Measurements from ENCODE around the gene PER2. TPM values are rescaled to one million over a fixed set of nuclear protein-coding genes. Genes with fewer than 3 reads are reported as not detected.

The PER2 gene
- total RNA-seq, 1 experiment from 2014 or later = 6.6 TPM

DNA sequence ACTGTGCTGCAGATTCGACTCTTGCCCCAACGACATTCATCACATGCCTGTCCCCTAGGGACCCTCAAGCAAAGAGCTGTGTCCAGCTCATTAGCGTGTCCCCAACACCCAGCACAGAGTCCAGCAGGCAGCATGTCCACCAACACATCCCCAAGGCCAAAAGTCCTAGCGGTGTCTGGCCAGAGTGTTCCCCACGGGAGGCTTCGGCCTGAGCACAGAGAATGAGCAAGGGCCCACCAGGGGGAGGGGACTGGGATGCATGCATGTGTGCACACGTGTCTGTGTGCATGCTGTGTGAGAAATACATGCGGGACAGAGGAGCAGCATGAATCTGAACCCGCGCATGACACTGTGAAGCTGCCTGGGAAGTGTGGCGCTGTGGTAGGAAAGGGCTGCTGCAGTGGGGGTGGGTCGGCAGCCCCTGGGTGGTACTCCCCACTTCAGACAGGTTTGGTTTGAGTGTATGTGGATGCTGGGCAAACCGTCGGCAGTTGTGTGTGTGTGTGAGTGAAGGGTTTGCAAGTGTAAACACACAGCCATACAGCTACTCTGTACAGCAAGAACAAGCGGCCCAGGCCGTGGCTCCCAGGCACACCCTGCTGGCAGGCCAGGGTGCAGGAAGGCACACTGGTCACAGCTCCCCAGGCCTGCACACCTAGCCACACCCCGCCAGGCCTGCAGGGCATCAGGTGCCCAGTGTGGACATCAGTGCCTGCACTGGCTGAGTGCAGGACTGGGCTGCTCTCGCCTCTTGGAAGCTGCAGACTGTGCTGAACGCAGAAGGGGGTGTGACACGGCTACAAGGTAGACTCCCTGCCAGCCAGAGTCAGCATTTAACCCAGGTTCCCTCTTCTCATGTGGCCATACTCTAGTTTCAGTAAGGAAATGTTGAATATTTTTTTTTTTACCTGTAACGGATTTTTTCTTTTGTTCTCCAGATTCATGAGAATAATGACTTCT, 29.1 kb downstream of the PER2 start:
- ATAC-seq = no peak
- no peak for DNase-seq (ENCODE audit: low spot score)
- Mint-ChIP-seq H3K9me3 (no peaks in the 10 kb centered on the region), H3K27me3 (ENCODE audit: low read depth) (no peaks in the 10 kb centered on the region), H3K27ac (no peak overlapping the region), H3K36me3 (no peaks in the 10 kb centered on the region; the same call in 1 of the 2 replicates), H3K4me3 (no peak overlapping the region), H3K4me1 (peaks cover 5% of the 10 kb centered on the region)
- ChIA-PET POLR2A (no interaction called here), CTCF (interaction anchor here (0.8 to 1.6 kb wide), 5 partner anchors 9 to 135 kb away, joined by 3 to 7 read pairs (median 4); no protein-coding TSS in a partner anchor)
- TF ChIP-seq NFYB (CRISPR knock-in tag; conservative IDR thresholded peaks at IDR 0.05; ENCODE audit: low read depth) = no peak
- no peak for TF ChIP-seq ZNF396 (CRISPR knock-in tag; IDR thresholded peaks at IDR 0.05; ENCODE audit: borderline replicate concordance)
- no peak for TF ChIP-seq TCF7 (CRISPR knock-in tag; IDR thresholded peaks at IDR 0.05; ENCODE audit: low read depth)
- TF ChIP-seq FOXP1 (CRISPR knock-in tag; IDR thresholded peaks at IDR 0.05; ENCODE audit: borderline replicate concordance) = no peak
- TF ChIP-seq ZNF416 (CRISPR knock-in tag; IDR thresholded peaks at IDR 0.05) = no peak
- TF ChIP-seq, protein P1, sequence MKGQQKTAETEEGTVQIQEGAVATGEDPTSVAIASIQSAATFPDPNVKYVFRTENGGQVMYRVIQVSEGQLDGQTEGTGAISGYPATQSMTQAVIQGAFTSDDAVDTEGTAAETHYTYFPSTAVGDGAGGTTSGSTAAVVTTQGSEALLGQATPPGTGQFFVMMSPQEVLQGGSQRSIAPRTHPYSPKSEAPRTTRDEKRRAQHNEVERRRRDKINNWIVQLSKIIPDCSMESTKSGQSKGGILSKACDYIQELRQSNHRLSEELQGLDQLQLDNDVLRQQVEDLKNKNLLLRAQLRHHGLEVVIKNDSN (CRISPR knock-in tag; IDR thresholded peaks at IDR 0.05) = no peak

DNA sequence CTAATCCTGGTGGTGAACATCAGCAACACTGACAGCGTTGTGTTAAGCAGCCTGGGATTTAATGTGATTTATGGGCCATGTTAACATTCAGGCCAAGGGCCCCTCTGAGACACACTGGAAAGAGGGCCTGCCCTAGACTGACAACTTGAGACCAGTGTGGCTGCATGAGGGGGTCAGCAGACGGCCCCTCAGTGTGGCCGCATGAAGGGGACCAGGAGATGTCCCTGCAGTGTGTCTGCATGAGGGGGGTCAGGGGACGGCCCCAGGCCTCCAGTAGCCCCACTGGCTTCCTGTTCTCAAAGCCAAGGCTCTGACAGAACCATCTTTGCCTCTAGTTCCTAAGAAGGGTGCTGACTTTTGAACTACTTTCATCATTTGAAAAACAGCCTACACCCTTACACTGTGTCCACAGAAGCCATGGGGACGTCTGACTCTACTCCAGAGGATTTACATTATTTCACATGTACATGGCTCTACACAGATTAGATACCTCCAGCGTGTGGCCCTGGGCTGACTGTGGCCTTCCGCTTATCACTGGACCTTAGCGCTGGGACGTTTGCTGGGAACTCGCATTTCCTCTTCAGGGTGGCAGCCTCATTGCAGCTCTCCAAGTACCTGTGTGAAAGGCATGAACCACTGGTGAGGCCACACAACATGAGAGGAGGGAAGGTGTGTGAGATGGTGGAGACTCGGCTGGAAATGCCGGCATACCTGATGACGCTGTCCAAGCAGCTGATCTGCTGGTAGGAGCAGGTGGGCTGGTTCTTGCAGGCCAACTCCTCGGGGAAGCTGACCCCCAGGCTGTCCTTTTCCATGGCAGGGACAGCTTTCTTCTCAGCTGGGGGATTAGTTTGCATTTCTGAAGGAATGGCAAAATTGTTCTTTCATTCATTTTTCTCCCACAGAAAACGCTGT, 30.4 kb downstream of the PER2 start:
- TF ChIP-seq, protein P2, sequence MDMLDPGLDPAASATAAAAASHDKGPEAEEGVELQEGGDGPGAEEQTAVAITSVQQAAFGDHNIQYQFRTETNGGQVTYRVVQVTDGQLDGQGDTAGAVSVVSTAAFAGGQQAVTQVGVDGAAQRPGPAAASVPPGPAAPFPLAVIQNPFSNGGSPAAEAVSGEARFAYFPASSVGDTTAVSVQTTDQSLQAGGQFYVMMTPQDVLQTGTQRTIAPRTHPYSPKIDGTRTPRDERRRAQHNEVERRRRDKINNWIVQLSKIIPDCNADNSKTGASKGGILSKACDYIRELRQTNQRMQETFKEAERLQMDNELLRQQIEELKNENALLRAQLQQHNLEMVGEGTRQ (CRISPR knock-in tag; IDR thresholded peaks at IDR 0.05) = no peak
- TF ChIP-seq ETV6 (CRISPR knock-in tag; IDR thresholded peaks at IDR 0.05) = no peak
- TF ChIP-seq, protein P3, sequence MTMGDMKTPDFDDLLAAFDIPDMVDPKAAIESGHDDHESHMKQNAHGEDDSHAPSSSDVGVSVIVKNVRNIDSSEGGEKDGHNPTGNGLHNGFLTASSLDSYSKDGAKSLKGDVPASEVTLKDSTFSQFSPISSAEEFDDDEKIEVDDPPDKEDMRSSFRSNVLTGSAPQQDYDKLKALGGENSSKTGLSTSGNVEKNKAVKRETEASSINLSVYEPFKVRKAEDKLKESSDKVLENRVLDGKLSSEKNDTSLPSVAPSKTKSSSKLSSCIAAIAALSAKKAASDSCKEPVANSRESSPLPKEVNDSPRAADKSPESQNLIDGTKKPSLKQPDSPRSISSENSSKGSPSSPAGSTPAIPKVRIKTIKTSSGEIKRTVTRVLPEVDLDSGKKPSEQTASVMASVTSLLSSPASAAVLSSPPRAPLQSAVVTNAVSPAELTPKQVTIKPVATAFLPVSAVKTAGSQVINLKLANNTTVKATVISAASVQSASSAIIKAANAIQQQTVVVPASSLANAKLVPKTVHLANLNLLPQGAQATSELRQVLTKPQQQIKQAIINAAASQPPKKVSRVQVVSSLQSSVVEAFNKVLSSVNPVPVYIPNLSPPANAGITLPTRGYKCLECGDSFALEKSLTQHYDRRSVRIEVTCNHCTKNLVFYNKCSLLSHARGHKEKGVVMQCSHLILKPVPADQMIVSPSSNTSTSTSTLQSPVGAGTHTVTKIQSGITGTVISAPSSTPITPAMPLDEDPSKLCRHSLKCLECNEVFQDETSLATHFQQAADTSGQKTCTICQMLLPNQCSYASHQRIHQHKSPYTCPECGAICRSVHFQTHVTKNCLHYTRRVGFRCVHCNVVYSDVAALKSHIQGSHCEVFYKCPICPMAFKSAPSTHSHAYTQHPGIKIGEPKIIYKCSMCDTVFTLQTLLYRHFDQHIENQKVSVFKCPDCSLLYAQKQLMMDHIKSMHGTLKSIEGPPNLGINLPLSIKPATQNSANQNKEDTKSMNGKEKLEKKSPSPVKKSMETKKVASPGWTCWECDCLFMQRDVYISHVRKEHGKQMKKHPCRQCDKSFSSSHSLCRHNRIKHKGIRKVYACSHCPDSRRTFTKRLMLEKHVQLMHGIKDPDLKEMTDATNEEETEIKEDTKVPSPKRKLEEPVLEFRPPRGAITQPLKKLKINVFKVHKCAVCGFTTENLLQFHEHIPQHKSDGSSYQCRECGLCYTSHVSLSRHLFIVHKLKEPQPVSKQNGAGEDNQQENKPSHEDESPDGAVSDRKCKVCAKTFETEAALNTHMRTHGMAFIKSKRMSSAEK (CRISPR knock-in tag; IDR thresholded peaks at IDR 0.05; ENCODE audit: borderline replicate concordance) = no peak
- CTCF ChIA-PET = no interaction called here
- Mint-ChIP-seq H3K4me1 (0 out of 2 replicates have a peak, but pooled peaks cover 2% of the 10 kb centered on the region), H3K4me3 (no peak overlapping the region), H3K9me3 (no peaks in the 10 kb centered on the region), H3K36me3 (no peaks in the 10 kb centered on the region; the same call in 1 of the 2 replicates), H3K27me3 (ENCODE audit: low read depth) (no peaks in the 10 kb centered on the region), H3K27ac (no peak overlapping the region)
- DNase-seq (ENCODE audit: low spot score) = no peak
- POLR2A ChIA-PET = no interaction called here
- no peak for ATAC-seq

DNA sequence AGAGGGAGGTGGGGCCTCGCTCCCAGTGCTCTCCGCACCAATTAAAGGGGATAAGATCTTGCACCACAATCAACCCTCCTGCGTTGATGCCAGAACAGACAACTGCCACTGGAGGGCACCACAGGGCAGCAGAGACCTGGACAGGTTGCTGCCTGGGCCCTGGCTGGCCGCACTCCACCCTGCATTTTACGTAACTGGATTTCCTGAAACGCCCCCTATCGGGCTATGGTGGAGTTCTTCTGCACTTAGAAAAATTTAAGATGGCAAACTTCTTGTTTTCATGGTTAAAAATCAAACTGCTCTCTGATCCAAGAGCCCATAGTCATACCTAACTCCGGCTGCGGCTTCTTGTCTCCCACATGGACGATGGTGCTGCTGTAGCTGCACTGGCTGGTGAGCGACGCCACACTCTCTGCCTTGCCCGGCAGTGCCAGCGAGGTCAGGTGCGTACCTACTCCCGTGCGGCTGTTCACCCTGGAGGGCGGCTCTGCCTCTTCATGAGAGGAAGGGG, 31.8 kb downstream of the PER2 start:
- Mint-ChIP-seq H3K4me3 (no peak overlapping the region), H3K4me1 (0 out of 2 replicates have a peak, but pooled peaks cover 2% of the 10 kb centered on the region), H3K36me3 (no peaks in the 10 kb centered on the region; the same call in 1 of the 2 replicates), H3K9me3 (no peaks in the 10 kb centered on the region), H3K27me3 (ENCODE audit: low read depth) (no peaks in the 10 kb centered on the region), H3K27ac (no peak overlapping the region)
- TF ChIP-seq, protein P4, sequence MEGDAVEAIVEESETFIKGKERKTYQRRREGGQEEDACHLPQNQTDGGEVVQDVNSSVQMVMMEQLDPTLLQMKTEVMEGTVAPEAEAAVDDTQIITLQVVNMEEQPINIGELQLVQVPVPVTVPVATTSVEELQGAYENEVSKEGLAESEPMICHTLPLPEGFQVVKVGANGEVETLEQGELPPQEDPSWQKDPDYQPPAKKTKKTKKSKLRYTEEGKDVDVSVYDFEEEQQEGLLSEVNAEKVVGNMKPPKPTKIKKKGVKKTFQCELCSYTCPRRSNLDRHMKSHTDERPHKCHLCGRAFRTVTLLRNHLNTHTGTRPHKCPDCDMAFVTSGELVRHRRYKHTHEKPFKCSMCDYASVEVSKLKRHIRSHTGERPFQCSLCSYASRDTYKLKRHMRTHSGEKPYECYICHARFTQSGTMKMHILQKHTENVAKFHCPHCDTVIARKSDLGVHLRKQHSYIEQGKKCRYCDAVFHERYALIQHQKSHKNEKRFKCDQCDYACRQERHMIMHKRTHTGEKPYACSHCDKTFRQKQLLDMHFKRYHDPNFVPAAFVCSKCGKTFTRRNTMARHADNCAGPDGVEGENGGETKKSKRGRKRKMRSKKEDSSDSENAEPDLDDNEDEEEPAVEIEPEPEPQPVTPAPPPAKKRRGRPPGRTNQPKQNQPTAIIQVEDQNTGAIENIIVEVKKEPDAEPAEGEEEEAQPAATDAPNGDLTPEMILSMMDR (IDR thresholded peaks at IDR 0.05) = peak; percentile 91
- TF ChIP-seq SP1 (CRISPR knock-in tag; conservative IDR thresholded peaks at IDR 0.05) = 0 out of 2 replicates have a peak, but pooled peaks have one; percentile 32
- no peak for TF ChIP-seq ZNF138 (CRISPR knock-in tag; conservative IDR thresholded peaks at IDR 0.05)
- TF ChIP-seq, protein P5, sequence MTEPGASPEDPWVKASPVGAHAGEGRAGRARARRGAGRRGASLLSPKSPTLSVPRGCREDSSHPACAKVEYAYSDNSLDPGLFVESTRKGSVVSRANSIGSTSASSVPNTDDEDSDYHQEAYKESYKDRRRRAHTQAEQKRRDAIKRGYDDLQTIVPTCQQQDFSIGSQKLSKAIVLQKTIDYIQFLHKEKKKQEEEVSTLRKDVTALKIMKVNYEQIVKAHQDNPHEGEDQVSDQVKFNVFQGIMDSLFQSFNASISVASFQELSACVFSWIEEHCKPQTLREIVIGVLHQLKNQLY (CRISPR knock-in tag; IDR thresholded peaks at IDR 0.05) = no peak
- DNase-seq (ENCODE audit: low spot score) (peak; percentile 96), ATAC-seq (peak; percentile 99)
- ChIA-PET POLR2A (no interaction called here), CTCF (interaction anchor here (0.6 to 1.2 kb wide), 9 partner anchors 9 to 422 kb away, joined by 3 to 9 read pairs (median 3); no protein-coding TSS in a partner anchor)
